Stimulated activated naive CD8-positive, alpha-beta T cell treated with anti-CD3 and anti-CD28 coated beads, Interleukin-15, amount 100 ng/mL, for 72 hours (primary cell): ENCODE measurements around the gene VTI1A.

Experiments used
- ATAC-seq: fragments of 150-1000 bp; cut with Tn5 transposase; 2 replicates; pipeline ENCODE4 v1.10.0; 2021; ENCODE audit warnings: mild to moderate bottlenecking, moderate library complexity
- DNase-seq, 2 donors: peaks; one replicate each; pipeline ENCODE4 v3.0.0; 2021 to 2022
- H3K27ac Mint-ChIP-seq, 2 donors: one replicate each; pipeline ENCODE4 v1.8.0; 2022; ENCODE audit warnings: mild to moderate bottlenecking in 2 of 2, mixed read lengths in 2 of 2, moderate library complexity in 2 of 2
- H3K27me3 Mint-ChIP-seq: one replicate; pipeline ENCODE4 v1.8.0; 2022; ENCODE audit warnings: mixed read lengths
- H3K4me1 Mint-ChIP-seq: one replicate; pipeline ENCODE4 v1.8.0; 2022; ENCODE audit warnings: mild to moderate bottlenecking, mixed read lengths
- H3K4me3 Mint-ChIP-seq, 2 donors: one replicate each; pipeline ENCODE4 v1.8.0; 2022; ENCODE audit warnings: mild to moderate bottlenecking in 2 of 2, mixed read lengths in 2 of 2, moderate library complexity in 1 of 2
- H3K9me3 Mint-ChIP-seq, 2 donors: one replicate each; pipeline ENCODE4 v1.8.0; 2022; ENCODE audit warnings: mixed read lengths in 2 of 2

VTI1A gene

GRCh38 chr10:112666094-112666493 lies 219.1 kb downstream of the VTI1A start:
- ATAC-seq = no peak
- H3K4me3 Mint-ChIP-seq = no peak overlapping the region
- DNase-seq = no peak
- no peaks in the 10 kb centered on the region for H3K4me1 Mint-ChIP-seq
- no peaks in the 10 kb centered on the region for H3K9me3 Mint-ChIP-seq
- H3K27me3 Mint-ChIP-seq = no peaks in the 10 kb centered on the region
- no peak overlapping the region for H3K27ac Mint-ChIP-seq

- no peak for ATAC-seq
- Mint-ChIP-seq H3K27me3 (no peaks in the 10 kb centered on the region), H3K9me3 (no peaks in the 10 kb centered on the region), H3K27ac (no peak overlapping the region), H3K4me3 (no peak overlapping the region), H3K4me1 (no peaks in the 10 kb centered on the region)
- DNase-seq = no peak
Observed at GRCh38 chr10:112669989-112670388, 223.0 kb downstream of the VTI1A start.

DNA sequence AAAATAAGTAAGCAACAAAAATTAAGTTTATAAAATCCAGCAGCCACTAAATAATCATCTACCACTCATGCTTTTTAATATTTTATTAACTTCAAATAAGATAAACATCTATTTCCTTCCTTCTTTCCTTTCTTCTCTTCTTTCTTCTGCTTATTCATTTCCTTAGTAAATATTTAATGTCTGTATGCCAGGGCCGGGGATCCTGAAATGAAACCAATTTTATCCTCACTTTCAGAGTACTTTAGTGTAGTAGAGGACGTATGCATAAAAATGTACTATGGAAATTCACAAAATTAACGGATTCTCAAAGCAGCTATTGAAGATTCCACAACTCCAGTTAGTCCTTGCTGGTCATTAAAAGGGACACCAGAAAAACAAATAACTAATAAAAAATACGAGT lies 224.7 kb downstream of the VTI1A start:
- no peaks in the 10 kb centered on the region for H3K4me1 Mint-ChIP-seq
- H3K27me3 Mint-ChIP-seq = no peaks in the 10 kb centered on the region
- no peak overlapping the region for H3K4me3 Mint-ChIP-seq
- H3K9me3 Mint-ChIP-seq = no peaks in the 10 kb centered on the region
- no peak overlapping the region for H3K27ac Mint-ChIP-seq
- ATAC-seq = no peak
- DNase-seq = no peak

GRCh38 chr10:112672706-112673105 lies 225.7 kb downstream of the VTI1A start:
- Mint-ChIP-seq H3K9me3 (no peaks in the 10 kb centered on the region), H3K27ac (no peak overlapping the region), H3K27me3 (no peaks in the 10 kb centered on the region), H3K4me1 (no peaks in the 10 kb centered on the region), H3K4me3 (no peak overlapping the region)
- DNase-seq (no peak), ATAC-seq (no peak)

- H3K27ac Mint-ChIP-seq = no peak overlapping the region
- ATAC-seq = no peak
- no peak overlapping the region for H3K4me3 Mint-ChIP-seq
- no peaks in the 10 kb centered on the region for H3K4me1 Mint-ChIP-seq
- H3K9me3 Mint-ChIP-seq = no peaks in the 10 kb centered on the region
- H3K27me3 Mint-ChIP-seq = no peaks in the 10 kb centered on the region
- no peak for DNase-seq
Observed at GRCh38 chr10:112675560-112676083, 228.6 kb downstream of the VTI1A start.

- no peak overlapping the region for H3K4me3 Mint-ChIP-seq
- ATAC-seq (no peak), DNase-seq (no peak)
- H3K9me3 Mint-ChIP-seq = no peaks in the 10 kb centered on the region
- no peaks in the 10 kb centered on the region for H3K27me3 Mint-ChIP-seq
- H3K27ac Mint-ChIP-seq = no peak overlapping the region
- H3K4me1 Mint-ChIP-seq = no peaks in the 10 kb centered on the region
Observed at GRCh38 chr10:112677689-112678088, 230.7 kb downstream of the VTI1A start.

DNA sequence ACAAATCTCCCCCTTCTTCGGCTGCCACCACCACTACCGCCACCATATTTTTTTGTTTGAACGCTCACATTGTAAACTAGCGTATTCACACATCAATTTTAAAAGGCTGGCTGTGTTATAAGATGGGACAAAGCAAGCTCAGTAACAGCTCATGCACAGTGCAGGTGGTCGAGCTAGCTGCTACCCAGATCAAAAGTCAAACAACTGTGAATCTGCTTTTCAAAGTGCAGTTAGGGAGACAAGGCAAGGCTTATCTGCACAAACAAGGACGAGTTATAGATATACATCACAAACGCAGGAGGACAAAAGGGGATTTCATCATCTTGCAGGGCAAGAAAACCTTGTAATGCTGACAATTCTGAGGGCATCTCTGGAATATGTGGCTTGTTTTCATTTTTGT lies 231.6 kb downstream of the VTI1A start:
- Mint-ChIP-seq H3K4me1 (no peaks in the 10 kb centered on the region), H3K4me3 (no peak overlapping the region), H3K27ac (no peak overlapping the region), H3K27me3 (no peaks in the 10 kb centered on the region), H3K9me3 (no peaks in the 10 kb centered on the region)
- DNase-seq (no peak), ATAC-seq (no peak)

GRCh38 chr10:112678987-112679386 lies 232.0 kb downstream of the VTI1A start:
- H3K27ac Mint-ChIP-seq = no peak overlapping the region
- no peaks in the 10 kb centered on the region for H3K9me3 Mint-ChIP-seq
- H3K4me1 Mint-ChIP-seq = no peaks in the 10 kb centered on the region
- ATAC-seq = no peak
- H3K4me3 Mint-ChIP-seq = no peak overlapping the region
- H3K27me3 Mint-ChIP-seq = no peaks in the 10 kb centered on the region
- no peak for DNase-seq

DNA sequence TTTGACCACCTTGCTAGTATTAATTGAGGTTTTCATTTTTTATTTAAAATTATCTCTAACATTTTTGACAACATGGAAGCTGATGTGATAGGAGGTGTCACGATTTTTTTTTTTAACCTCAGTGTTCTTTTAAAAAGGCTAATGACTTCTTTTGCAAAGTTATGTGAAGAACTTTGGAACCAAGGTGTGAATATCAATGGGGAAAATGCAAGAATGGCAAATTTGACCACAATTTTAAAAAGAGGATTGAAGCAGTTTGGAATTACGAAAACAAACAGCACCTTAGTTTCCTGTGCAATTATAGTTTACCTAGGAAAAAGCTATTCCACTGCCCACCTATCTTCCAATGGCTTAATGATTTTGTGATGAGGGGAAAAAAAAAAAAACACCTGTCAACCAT lies 232.4 kb downstream of the VTI1A start:
- H3K4me3 Mint-ChIP-seq = no peak overlapping the region
- ATAC-seq (no peak), DNase-seq (no peak)
- H3K27me3 Mint-ChIP-seq = no peaks in the 10 kb centered on the region
- no peaks in the 10 kb centered on the region for H3K9me3 Mint-ChIP-seq
- no peaks in the 10 kb centered on the region for H3K4me1 Mint-ChIP-seq
- no peak overlapping the region for H3K27ac Mint-ChIP-seq

DNA sequence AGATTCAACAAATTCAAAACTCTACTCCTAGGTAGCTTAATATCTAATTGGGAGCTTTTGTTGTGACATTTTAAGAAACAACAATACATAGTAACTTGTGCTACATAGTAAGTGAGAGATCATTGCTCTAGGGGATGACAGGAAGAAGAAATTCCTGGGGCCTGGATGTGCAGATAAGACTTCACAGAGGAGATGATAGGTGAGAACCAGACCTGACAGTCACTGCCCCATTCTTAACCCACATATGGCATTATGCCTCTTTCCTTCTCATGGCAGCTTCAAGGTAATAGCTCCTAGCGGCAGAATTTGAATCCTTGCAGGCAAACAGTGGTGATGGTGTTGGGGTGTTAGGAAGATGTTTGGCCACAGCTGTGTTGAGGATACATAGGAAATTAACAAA lies 233.6 kb downstream of the VTI1A start:
- no peaks in the 10 kb centered on the region for H3K27me3 Mint-ChIP-seq
- ATAC-seq = no peak
- no peak overlapping the region for H3K4me3 Mint-ChIP-seq
- no peaks in the 10 kb centered on the region for H3K9me3 Mint-ChIP-seq
- no peak overlapping the region for H3K27ac Mint-ChIP-seq
- no peaks in the 10 kb centered on the region for H3K4me1 Mint-ChIP-seq
- DNase-seq = no peak

GRCh38 chr10:112687647-112688046 lies 240.6 kb downstream of the VTI1A start:
- Mint-ChIP-seq H3K9me3 (no peaks in the 10 kb centered on the region), H3K27ac (no peak overlapping the region), H3K4me1 (no peaks in the 10 kb centered on the region), H3K27me3 (no peaks in the 10 kb centered on the region), H3K4me3 (no peak overlapping the region)
- DNase-seq = no peak
- no peak for ATAC-seq

DNA sequence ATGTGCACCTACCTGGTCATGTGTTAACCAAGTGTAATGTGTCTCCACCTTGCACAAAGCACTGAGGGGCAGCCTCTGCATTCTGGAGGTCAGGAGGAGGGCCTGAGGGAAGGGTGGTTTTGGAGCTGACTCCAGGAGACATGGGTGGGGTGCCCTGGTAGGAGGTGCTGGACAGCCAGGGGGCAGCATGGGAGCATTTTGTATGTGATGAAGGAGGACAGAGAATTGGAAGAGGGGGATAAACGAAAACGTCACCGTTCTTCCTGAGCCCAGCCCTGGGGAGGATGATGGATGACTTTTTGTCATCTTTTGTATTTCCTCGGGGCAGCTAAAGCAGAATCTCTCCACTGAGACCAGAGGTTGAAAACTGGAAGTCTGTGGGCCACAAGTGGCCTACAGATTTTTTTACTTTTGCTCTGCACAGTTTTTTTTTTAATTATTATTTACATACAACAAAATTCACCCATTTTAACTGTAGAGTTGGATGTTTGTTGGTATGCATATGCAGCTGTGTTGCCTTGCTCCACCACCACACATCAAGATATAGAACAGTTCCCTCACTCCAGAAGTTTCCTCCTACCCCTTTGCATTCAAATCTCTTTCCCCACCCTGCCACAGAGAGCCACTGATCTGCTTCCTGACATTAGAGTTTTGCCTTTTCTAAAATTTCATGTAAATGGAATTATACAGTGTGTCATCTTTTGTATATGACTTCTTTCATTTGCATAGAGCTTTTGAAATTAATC lies 242.5 kb downstream of the VTI1A start:
- DNase-seq (no peak), ATAC-seq (no peak)
- no peaks in the 10 kb centered on the region for H3K27me3 Mint-ChIP-seq
- no peak overlapping the region for H3K4me3 Mint-ChIP-seq
- H3K4me1 Mint-ChIP-seq = no peaks in the 10 kb centered on the region
- H3K27ac Mint-ChIP-seq = no peak overlapping the region
- no peaks in the 10 kb centered on the region for H3K9me3 Mint-ChIP-seq

DNA sequence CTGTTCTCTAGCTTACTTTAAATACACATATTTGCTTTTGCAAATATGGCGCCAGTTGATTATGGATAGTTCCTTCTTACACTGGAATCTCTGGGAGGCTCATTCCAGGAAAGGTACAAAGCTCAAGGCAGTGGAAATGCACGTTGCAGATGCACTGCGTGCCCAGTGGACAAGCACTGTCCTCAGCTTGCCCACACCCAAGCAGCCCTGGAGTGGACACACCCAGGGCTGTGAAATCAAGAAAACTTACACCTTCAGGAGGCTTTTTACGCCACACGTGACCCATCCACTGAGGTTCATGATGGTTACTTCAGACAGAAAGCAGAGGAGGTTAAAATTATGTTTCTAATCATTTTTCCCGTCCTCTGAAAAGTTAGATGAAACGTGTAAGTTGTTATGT lies 248.5 kb downstream of the VTI1A start:
- ATAC-seq = no peak
- H3K4me1 Mint-ChIP-seq = no peaks in the 10 kb centered on the region
- DNase-seq = no peak

GRCh38 chr10:112696592-112696991 lies 249.6 kb downstream of the VTI1A start:
- Mint-ChIP-seq H3K4me3 (no peak overlapping the region), H3K9me3 (no peaks in the 10 kb centered on the region), H3K27me3 (no peaks in the 10 kb centered on the region), H3K27ac (no peak overlapping the region), H3K4me1 (no peaks in the 10 kb centered on the region)
- ATAC-seq (no peak), DNase-seq (no peak)

More for the DNA sequence above, 248.5 kb downstream of the VTI1A start:
- H3K27me3 Mint-ChIP-seq = no peaks in the 10 kb centered on the region
- no peak overlapping the region for H3K27ac Mint-ChIP-seq
- H3K9me3 Mint-ChIP-seq = no peaks in the 10 kb centered on the region
- H3K4me3 Mint-ChIP-seq = no peak overlapping the region

GRCh38 chr10:112698133-112698817 lies 251.3 kb downstream of the VTI1A start:
- H3K27me3 Mint-ChIP-seq = no peaks in the 10 kb centered on the region
- no peak for ATAC-seq
- no peaks in the 10 kb centered on the region for H3K9me3 Mint-ChIP-seq
- no peak overlapping the region for H3K27ac Mint-ChIP-seq
- no peak overlapping the region for H3K4me3 Mint-ChIP-seq
- H3K4me1 Mint-ChIP-seq = no peaks in the 10 kb centered on the region
- DNase-seq = no peak

DNA sequence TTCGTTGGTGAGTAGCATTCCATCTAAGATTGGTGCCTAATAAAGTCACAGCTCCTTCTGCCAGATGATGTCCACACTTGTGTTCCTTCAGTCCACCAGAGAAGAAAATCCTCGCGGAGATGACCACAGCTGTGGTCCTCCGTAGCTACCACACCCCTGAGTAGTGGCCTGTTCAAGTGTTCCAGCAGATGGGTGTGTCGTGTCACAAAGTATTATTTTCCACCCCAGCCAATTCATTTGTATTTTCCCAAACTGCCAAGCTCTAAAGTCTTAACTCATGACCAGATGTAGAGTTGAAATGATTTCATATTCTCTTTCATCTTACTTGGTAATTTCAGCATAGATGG lies 251.8 kb downstream of the VTI1A start:
- Mint-ChIP-seq H3K9me3 (no peaks in the 10 kb centered on the region), H3K4me3 (no peak overlapping the region), H3K27ac (no peak overlapping the region), H3K4me1 (no peaks in the 10 kb centered on the region), H3K27me3 (no peaks in the 10 kb centered on the region)
- ATAC-seq = no peak
- DNase-seq = no peak
